ENCODE results near the gene RBM38.

RBM38 gene

GRCh38 chr20:57392512-57393271 lies 1.5 kb downstream of the RBM38 start:
- DNase-seq = no peak

GRCh38 chr20:57393321-57394120 lies 2.3 kb downstream of the RBM38 start:
- DNase-seq = no peak

- DNase-seq = no peak
Observed at GRCh38 chr20:57394121-57395082, 3.2 kb downstream of the RBM38 start.

GRCh38 chr20:57395111-57395966 lies 4.1 kb downstream of the RBM38 start:
- no peak for DNase-seq

- DNase-seq = no peak
Observed at GRCh38 chr20:57396212-57396983, 5.2 kb downstream of the RBM38 start.

GRCh38 chr20:57396984-57397692 lies 5.9 kb downstream of the RBM38 start:
- no peak for DNase-seq

GRCh38 chr20:57397693-57398108 lies 6.5 kb downstream of the RBM38 start:
- no peak for DNase-seq

- no peak for DNase-seq
Observed at GRCh38 chr20:57398231-57398821, 7.1 kb downstream of the RBM38 start.

- DNase-seq = no peak
Observed at GRCh38 chr20:57398901-57399535, 7.8 kb downstream of the RBM38 start.

GRCh38 chr20:57399587-57400155 lies 8.5 kb downstream of the RBM38 start:
- no peak for DNase-seq

GRCh38 chr20:57400231-57400701 lies 9.1 kb downstream of the RBM38 start:
- DNase-seq = no peak

- DNase-seq = no peak
Observed at GRCh38 chr20:57400821-57401564, 9.8 kb downstream of the RBM38 start.

- DNase-seq = no peak
Observed at GRCh38 chr20:57401565-57401918, 10.3 kb downstream of the RBM38 start.

- no peak for DNase-seq
Observed at GRCh38 chr20:57402206-57403125, 11.3 kb downstream of the RBM38 start.

GRCh38 chr20:57403216-57403615 lies 12.0 kb downstream of the RBM38 start:
- no peak for DNase-seq

- no peak for DNase-seq
Observed at GRCh38 chr20:57404006-57404405, 12.8 kb downstream of the RBM38 start.

GRCh38 chr20:57404419-57405072 lies 13.3 kb downstream of the RBM38 start:
- no peak for DNase-seq
